Transverse colon (tissue), 4 donors: ENCODE data around the gene KDELR1. TPM values are rescaled to one million over a fixed set of nuclear protein-coding genes. Genes with fewer than 3 reads are reported as not detected.

Source experiments
- DNase-seq: peaks from one replicate; pipeline ENCODE4 v3.0.0-alpha.2; 2019
- H3K27ac ChIP-seq, 4 donors: fragments of 200-600 bp; sonication (generic); 2 replicates each; pipeline ENCODE4 v1.5.1; 2016 to 2018; ENCODE audit warnings: inconsistent platforms in 4 of 4
- H3K27me3 ChIP-seq: fragments of 200-600 bp; sonication (generic); 2 replicates; pipeline ENCODE4 v1.5.1; 2017; ENCODE audit warnings: inconsistent platforms
- H3K36me3 ChIP-seq, 4 donors: fragments of 200-600 bp; sonication (generic); 2 replicates each; pipeline ENCODE4 v1.5.1; 2017 to 2019; ENCODE audit warnings: inconsistent platforms in 4 of 4
- H3K4me1 ChIP-seq, 4 donors: fragments of 200-600 bp; sonication (generic); 2 replicates each; pipeline ENCODE4 v1.5.1; 2017 to 2020; ENCODE audit warnings: inconsistent platforms in 4 of 4
- H3K4me3 ChIP-seq, 4 donors: fragments of 200-600 bp; sonication (generic); 1 replicate in 1 of 4; 2 replicates in 3 of 4; pipeline versions ENCODE4 v1.5.1 to v1.6.1; 2017 to 2019; ENCODE audit warnings: inconsistent platforms in 4 of 4
- H3K9me3 ChIP-seq, 2 donors: fragments of 200-600 bp; sonication (generic); 2 replicates each; pipeline ENCODE4 v1.5.1; 2017 to 2019; ENCODE audit warnings: inconsistent platforms in 2 of 2
- CTCF ChIP-seq, 5 experiments: fragments of 200-600 bp in 3 of 5; fragments of 450-650 bp in 2 of 5; sonication (generic) in 3 of 5; IDR thresholded peaks; 1 replicate in 2 of 5; 2 replicates in 3 of 5; pipeline ENCODE4 v1.5.1; 2016 to 2017; ENCODE audit warnings: antibody characterized with exemption in 5 of 5, inconsistent platforms in 3 of 5, mild to moderate bottlenecking in 2 of 5, moderate library complexity in 1 of 5
- EP300 ChIP-seq: sonication (generic); formaldehyde crosslinking; IDR thresholded peaks from one replicate; pipeline ENCODE4 v1.6.1; 2017; ENCODE audit warnings: antibody characterized with exemption, low read depth
- POLR2A ChIP-seq: fragments of 450-650 bp; IDR thresholded peaks from one replicate; pipeline ENCODE4 v1.6.1; 2016; ENCODE audit warnings: antibody characterized with exemption, mild to moderate bottlenecking, moderate library complexity
- POLR2AphosphoS5 ChIP-seq, 3 donors: sonication (generic); formaldehyde crosslinking; IDR thresholded peaks; one replicate each; pipeline ENCODE4 v1.6.1; 2016; ENCODE audit warnings: antibody characterized with exemption in 3 of 3
- WGBS, 2 donors: methylation state at CpG; one replicate each; pipeline ENCODE4 v1.1.5; 2018; ENCODE audit warnings: low coverage in 1 of 2; 5-methylcytosine and 5-hydroxymethylcytosine counted together
- in situ Hi-C, 4 donors: fragments of 200-750 bp; cut with MboI; loops; one replicate each; pipeline versions ENCODE4 v1.15.0 to v1.15.1; 2017; ENCODE audit warnings: low sequenced_read_pairs in 3 of 4, low pct_ligation_motif_present in 1 of 4, low pct_unique_long_range_greater_than_20kb in 1 of 4
- intact Hi-C: fragments of 100-400 bp; cut with DNase I; formaldehyde crosslinking; loops from one replicate; pipeline ENCODE4 v1.15.1; 2023; ENCODE audit warnings: low total_unique reads
- total RNA-seq, 4 donors: library from RNA; depleted of rRNA; stranded (reverse); fragments of >200 nt; gene quantifications; one replicate each; pipeline ENCODE4 v1.1.0, GENCODE V29; 2016

The KDELR1 gene
- total RNA-seq, 4 donors from 2014 or later: 80.6 to 146 (median 120) TPM

- WGBS, 2 donors: 84 to 91% methylated on average over 7 to 14 of the region's 14 CpGs
Measured at GRCh38 chr19:48338802-48339503, 52.4 kb downstream of the KDELR1 start.

GRCh38 chr19:48338253-48338755 is 53.0 kb downstream of the KDELR1 start:
- TF ChIP-seq POLR2A (no peak), POLR2AphosphoS5 (IDR thresholded peaks at IDR 0.05) (no peak), EP300 (no peak), CTCF (IDR thresholded peaks at IDR 0.05) (no peak)
- WGBS, 2 donors: 91% methylated on average over 10 of the region's 14 CpGs; no CpG with 5 or more reads in 1 of the 2 donors
- intact Hi-C loops: no loop called here
- Histone ChIP-seq H3K9me3 (no peaks in the 10 kb centered on the region), H3K36me3 (no peaks in the 10 kb centered on the region), H3K27me3 (no peaks in the 10 kb centered on the region), H3K4me1 (peaks cover 0 to 10% (median 6%) of the 10 kb centered on the region in 4 donors), H3K4me3 (no peak overlapping the region), H3K27ac (no peak overlapping the region)
- in situ Hi-C loops: no loop called here
- no peak for DNase-seq

More at GRCh38 chr19:48338802-48339503, 52.4 kb downstream of the KDELR1 start:
- no peaks in the 10 kb centered on the region for H3K27me3 ChIP-seq
- intact Hi-C loops (no loop called here), in situ Hi-C loops (no loop called here)
- DNase-seq: no peak
- no peak overlapping the region for H3K27ac ChIP-seq
- TF ChIP-seq CTCF (IDR thresholded peaks at IDR 0.05): no peak
- TF ChIP-seq POLR2AphosphoS5 (IDR thresholded peaks at IDR 0.05): no peak
- TF ChIP-seq POLR2A: no peak
- H3K9me3 ChIP-seq: no peaks in the 10 kb centered on the region
- no peaks in the 10 kb centered on the region for H3K36me3 ChIP-seq
- H3K4me3 ChIP-seq: no peak overlapping the region
- H3K4me1 ChIP-seq: peaks cover 0 to 4% (median 3%) of the 10 kb centered on the region in 4 donors

- in situ Hi-C loops (no loop called here), intact Hi-C loops (no loop called here)
- Histone ChIP-seq H3K9me3 (no peaks in the 10 kb centered on the region), H3K27me3 (no peaks in the 10 kb centered on the region), H3K36me3 (no peaks in the 10 kb centered on the region), H3K27ac (peak overlapping the region; percentile 92 to 99 (median 94)), H3K4me3 (peak overlapping the region; percentile 22 to 61 (median 42)), H3K4me1 (peaks cover 15 to 45% (median 39%) of the 10 kb centered on the region in 4 donors)
- DNase-seq: peak; percentile 96
- 5 to 13% methylated on average over 3 to 50 of the region's 54 CpGs for WGBS, 2 donors
- TF ChIP-seq CTCF (IDR thresholded peaks at IDR 0.05) (peak; percentile 77 to 94 (median 84)), POLR2AphosphoS5 (IDR thresholded peaks at IDR 0.05) (peak; percentile 17 to 57 (median 56)), POLR2A (peak; percentile 47), EP300 (no peak)
Measured at GRCh38 chr19:48333467-48334384, 57.6 kb downstream of the KDELR1 start.
